ENCODE measurements around the gene GPATCH2.
"Not testable (repeated sequence)": the region's sequence is repeated elsewhere in the genome, so short reads cannot be mapped to it uniquely, and the experiment has no call there.

GPATCH2 gene

GRCh38 chr1:217402301-217402700 is 228.6 kb downstream of the GPATCH2 start:
- no peaks in the 10 kb centered on the region for H3K4me1 ChIP-seq (ENCODE audit: control insufficient read depth in 5 of 5, insufficient read depth in 5 of 5, low read length in 5 of 5)
- H3K9ac ChIP-seq (ENCODE audit: low read length in 5 of 5) = no peak overlapping the region
- no peaks in the 10 kb centered on the region for H3K36me3 ChIP-seq (ENCODE audit: control insufficient read depth in 5 of 5, insufficient read depth in 5 of 5, low read length in 5 of 5)
- H3K4me3 ChIP-seq (ENCODE audit: low read depth in 1 of 5, low read length in 5 of 5) = no peak overlapping the region
- H3K27ac ChIP-seq (ENCODE audit: low read depth, low read length) = no peak overlapping the region
- no peaks in the 10 kb centered on the region for H3K9me3 ChIP-seq (ENCODE audit: control insufficient read depth in 5 of 5, low read length in 5 of 5)
- H3K27me3 ChIP-seq (ENCODE audit: control insufficient read depth in 5 of 5, insufficient read depth in 4 of 5, low read length in 5 of 5) = peaks cover 0 to 5% (median 0%) of the 10 kb centered on the region in 5 donors

GRCh38 chr1:217393896-217394295 is 237.0 kb downstream of the GPATCH2 start:
- no peaks in the 10 kb centered on the region for H3K9me3 ChIP-seq (ENCODE audit: control insufficient read depth in 5 of 5, low read length in 5 of 5)
- H3K27ac ChIP-seq (ENCODE audit: low read depth, low read length) = no peak overlapping the region
- H3K4me1 ChIP-seq (ENCODE audit: control insufficient read depth in 5 of 5, insufficient read depth in 5 of 5, low read length in 5 of 5) = no peaks in the 10 kb centered on the region
- H3K27me3 ChIP-seq (ENCODE audit: control insufficient read depth in 5 of 5, insufficient read depth in 4 of 5, low read length in 5 of 5) = no peaks in the 10 kb centered on the region
- no peak overlapping the region for H3K9ac ChIP-seq (ENCODE audit: low read length in 5 of 5)
- H3K36me3 ChIP-seq (ENCODE audit: control insufficient read depth in 5 of 5, insufficient read depth in 5 of 5, low read length in 5 of 5) = no peaks in the 10 kb centered on the region
- H3K4me3 ChIP-seq (ENCODE audit: low read depth in 1 of 5, low read length in 5 of 5) = no peak overlapping the region

- Histone ChIP-seq H3K9me3 (ENCODE audit: control insufficient read depth in 5 of 5, low read length in 5 of 5) (no peaks in the 10 kb centered on the region), H3K27ac (ENCODE audit: low read depth, low read length) (no peak overlapping the region), H3K36me3 (ENCODE audit: control insufficient read depth in 5 of 5, insufficient read depth in 5 of 5, low read length in 5 of 5) (no peaks in the 10 kb centered on the region), H3K4me3 (ENCODE audit: low read depth in 1 of 5, low read length in 5 of 5) (no peak overlapping the region), H3K27me3 (ENCODE audit: control insufficient read depth in 5 of 5, insufficient read depth in 4 of 5, low read length in 5 of 5) (no peaks in the 10 kb centered on the region), H3K9ac (ENCODE audit: low read length in 5 of 5) (no peak overlapping the region), H3K4me1 (ENCODE audit: control insufficient read depth in 5 of 5, insufficient read depth in 5 of 5, low read length in 5 of 5) (no peaks in the 10 kb centered on the region)
These were observed 238.4 kb downstream of the GPATCH2 start for GRCh38 chr1:217392441-217392840.

GRCh38 chr1:217389895-217390294 is 241.0 kb downstream of the GPATCH2 start:
- no peaks in the 10 kb centered on the region for H3K27me3 ChIP-seq (ENCODE audit: control insufficient read depth in 5 of 5, insufficient read depth in 4 of 5, low read length in 5 of 5)
- no peaks in the 10 kb centered on the region for H3K4me1 ChIP-seq (ENCODE audit: control insufficient read depth in 5 of 5, insufficient read depth in 5 of 5, low read length in 5 of 5)
- H3K9ac ChIP-seq (ENCODE audit: low read length in 5 of 5) = no peak overlapping the region
- H3K36me3 ChIP-seq (ENCODE audit: control insufficient read depth in 5 of 5, insufficient read depth in 5 of 5, low read length in 5 of 5) = no peaks in the 10 kb centered on the region
- H3K9me3 ChIP-seq (ENCODE audit: control insufficient read depth in 5 of 5, low read length in 5 of 5) = peaks cover 0 to 3% (median 0%) of the 10 kb centered on the region in 5 donors
- H3K27ac ChIP-seq (ENCODE audit: low read depth, low read length) = no peak overlapping the region
- H3K4me3 ChIP-seq (ENCODE audit: low read depth in 1 of 5, low read length in 5 of 5) = no peak overlapping the region

- H3K27me3 ChIP-seq (ENCODE audit: control insufficient read depth in 5 of 5, insufficient read depth in 4 of 5, low read length in 5 of 5) = no peaks in the 10 kb centered on the region
- H3K27ac ChIP-seq (ENCODE audit: low read depth, low read length) = no peak overlapping the region
- peaks cover 0 to 5% (median 0%) of the 10 kb centered on the region in 5 donors for H3K9me3 ChIP-seq (ENCODE audit: control insufficient read depth in 5 of 5, low read length in 5 of 5)
- H3K36me3 ChIP-seq (ENCODE audit: control insufficient read depth in 5 of 5, insufficient read depth in 5 of 5, low read length in 5 of 5) = no peaks in the 10 kb centered on the region
- H3K4me1 ChIP-seq (ENCODE audit: control insufficient read depth in 5 of 5, insufficient read depth in 5 of 5, low read length in 5 of 5) = no peaks in the 10 kb centered on the region
- no peak overlapping the region for H3K9ac ChIP-seq (ENCODE audit: low read length in 5 of 5)
- H3K4me3 ChIP-seq (ENCODE audit: low read depth in 1 of 5, low read length in 5 of 5) = no peak overlapping the region
These were observed 242.3 kb downstream of the GPATCH2 start for GRCh38 chr1:217388522-217389065.

- not testable (repeated sequence) for H3K27me3 ChIP-seq (ENCODE audit: control insufficient read depth in 5 of 5, insufficient read depth in 4 of 5, low read length in 5 of 5); H3K27ac ChIP-seq (ENCODE audit: low read depth, low read length); H3K4me3 ChIP-seq (ENCODE audit: low read depth in 1 of 5, low read length in 5 of 5); H3K36me3 ChIP-seq (ENCODE audit: control insufficient read depth in 5 of 5, insufficient read depth in 5 of 5, low read length in 5 of 5); H3K4me1 ChIP-seq (ENCODE audit: control insufficient read depth in 5 of 5, insufficient read depth in 5 of 5, low read length in 5 of 5); H3K9ac ChIP-seq (ENCODE audit: low read length in 5 of 5)
- H3K9me3 ChIP-seq (ENCODE audit: control insufficient read depth in 5 of 5, low read length in 5 of 5) = peaks cover 3 to 15% (median 6%) of the 10 kb centered on the region in 5 donors
These were observed 249.1 kb downstream of the GPATCH2 start for GRCh38 chr1:217381773-217382172.

- peaks cover 3 to 12% (median 6%) of the 10 kb centered on the region in 5 donors for H3K9me3 ChIP-seq (ENCODE audit: control insufficient read depth in 5 of 5, low read length in 5 of 5)
- H3K4me1 ChIP-seq (ENCODE audit: control insufficient read depth in 5 of 5, insufficient read depth in 5 of 5, low read length in 5 of 5); H3K4me3 ChIP-seq (ENCODE audit: low read depth in 1 of 5, low read length in 5 of 5); H3K27me3 ChIP-seq (ENCODE audit: control insufficient read depth in 5 of 5, insufficient read depth in 4 of 5, low read length in 5 of 5); H3K9ac ChIP-seq (ENCODE audit: low read length in 5 of 5); H3K27ac ChIP-seq (ENCODE audit: low read depth, low read length); H3K36me3 ChIP-seq (ENCODE audit: control insufficient read depth in 5 of 5, insufficient read depth in 5 of 5, low read length in 5 of 5): not testable (repeated sequence)
These were observed 251.1 kb downstream of the GPATCH2 start for GRCh38 chr1:217379804-217380203.

GRCh38 chr1:217379336-217379735 is 251.6 kb downstream of the GPATCH2 start:
- H3K9me3 ChIP-seq (ENCODE audit: control insufficient read depth in 5 of 5, low read length in 5 of 5) = peaks cover 3 to 12% (median 7%) of the 10 kb centered on the region in 5 donors
- H3K36me3 ChIP-seq (ENCODE audit: control insufficient read depth in 5 of 5, insufficient read depth in 5 of 5, low read length in 5 of 5) = no peaks in the 10 kb centered on the region
- H3K9ac ChIP-seq (ENCODE audit: low read length in 5 of 5) = no peak overlapping the region
- no peaks in the 10 kb centered on the region for H3K4me1 ChIP-seq (ENCODE audit: control insufficient read depth in 5 of 5, insufficient read depth in 5 of 5, low read length in 5 of 5)
- no peaks in the 10 kb centered on the region for H3K27me3 ChIP-seq (ENCODE audit: control insufficient read depth in 5 of 5, insufficient read depth in 4 of 5, low read length in 5 of 5)
- no peak overlapping the region for H3K27ac ChIP-seq (ENCODE audit: low read depth, low read length)
- H3K4me3 ChIP-seq (ENCODE audit: low read depth in 1 of 5, low read length in 5 of 5) = no peak overlapping the region
